Suppressor macrophage treated with lipopolysaccharide for 1 hour (primary cell): ENCODE measurements around the gene PDE6G.
"Not testable (repeated sequence)": the region's sequence is repeated elsewhere in the genome, so short reads cannot be mapped to it uniquely, and the experiment has no call there.

Experiments
- DNase-seq, 3 donors: peaks; one replicate each; pipeline ENCODE4 v3.0.0-alpha.2; 2020 to 2022

PDE6G gene

DNA sequence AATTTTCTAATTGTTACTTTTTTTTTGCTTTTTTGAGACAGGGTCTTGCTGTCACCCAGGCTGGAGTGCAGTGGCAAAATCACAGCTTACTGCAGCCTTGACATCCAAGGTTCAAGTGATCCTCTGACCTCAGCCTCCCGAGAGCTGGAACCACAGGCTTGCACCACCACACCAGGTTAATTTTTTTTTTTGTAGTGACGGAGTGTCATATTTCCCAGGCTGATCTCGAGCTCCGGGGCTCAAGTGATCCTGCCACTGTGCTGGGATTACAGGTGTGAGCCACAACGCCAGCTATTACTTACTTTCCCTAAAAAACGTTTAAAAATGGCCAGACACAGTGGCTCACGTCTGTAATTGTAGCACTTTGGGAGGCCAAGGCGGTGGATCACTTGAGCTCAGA lies 26.1 kb downstream of the PDE6G start:
- DNase-seq = no peak

DNA sequence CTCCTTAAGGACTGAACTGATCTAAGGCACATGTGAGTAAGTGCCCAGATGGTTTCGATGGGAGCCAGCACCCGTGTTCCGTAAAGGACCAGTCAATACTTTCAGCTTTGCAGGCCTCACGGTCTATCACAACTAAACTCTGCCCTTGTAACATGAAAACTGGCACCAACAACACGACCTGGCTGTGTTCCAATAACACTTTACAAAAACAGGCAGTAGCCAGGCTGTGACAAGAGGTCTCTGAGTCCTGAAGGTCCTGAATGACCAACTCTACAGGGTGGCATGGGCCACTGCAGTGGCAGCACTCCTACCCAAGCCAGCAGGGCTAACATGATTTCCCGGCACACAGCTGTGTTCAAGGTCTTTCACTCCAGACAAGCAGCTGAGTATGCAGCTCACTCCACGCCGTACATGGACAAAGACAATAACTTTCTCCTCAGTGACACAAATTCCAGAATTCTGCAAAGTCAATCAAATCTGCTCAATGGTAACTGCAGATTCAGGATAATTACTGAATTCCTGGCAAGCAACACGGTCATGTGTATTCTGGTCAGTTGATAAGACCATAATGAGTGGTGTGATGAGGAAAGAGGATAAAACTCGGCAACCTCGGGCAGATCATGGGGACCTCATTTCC lies 34.7 kb downstream of the PDE6G start:
- no peak for DNase-seq

DNA sequence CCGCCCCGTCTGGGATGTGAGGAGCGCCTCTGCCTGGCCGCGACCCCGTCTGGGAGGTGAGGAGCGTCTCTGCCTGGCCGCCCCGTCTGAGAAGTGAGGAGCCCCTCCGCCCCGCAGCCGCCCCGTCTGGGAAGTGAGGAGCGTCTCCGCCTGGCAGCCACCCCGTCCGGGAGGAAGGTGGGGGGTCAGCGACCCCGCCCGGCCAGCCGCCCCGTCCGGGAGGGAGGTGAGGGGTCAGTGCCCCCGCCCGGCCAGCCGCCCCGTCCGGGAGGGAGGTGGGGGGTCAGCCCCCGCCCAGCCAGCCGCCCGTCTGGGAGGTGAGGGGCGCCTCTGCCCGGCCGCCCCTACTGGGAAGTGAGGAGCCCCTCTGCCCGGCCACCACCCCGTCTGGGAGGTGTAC lies 38.0 kb downstream of the PDE6G start:
- not testable (repeated sequence) for DNase-seq

DNA sequence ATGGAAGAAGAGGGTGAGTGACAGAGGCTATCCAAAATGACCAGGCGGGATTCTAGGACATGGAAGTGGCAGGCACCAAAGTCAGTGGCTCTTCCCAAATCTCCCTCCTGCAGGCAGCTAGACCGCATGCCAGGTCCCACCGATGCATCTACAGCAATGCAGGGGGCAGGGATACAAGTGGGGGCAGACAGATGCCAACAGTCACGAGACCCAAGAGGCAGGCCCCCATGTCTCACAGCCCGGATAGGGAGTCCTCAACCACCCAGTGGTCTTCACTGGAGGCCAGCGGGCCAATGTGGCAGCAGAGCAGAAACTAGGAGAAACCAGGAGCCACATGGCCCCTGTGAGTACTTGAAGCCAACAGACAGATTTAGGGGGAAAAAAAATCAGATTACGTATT lies 39.5 kb downstream of the PDE6G start:
- no peak for DNase-seq

DNA sequence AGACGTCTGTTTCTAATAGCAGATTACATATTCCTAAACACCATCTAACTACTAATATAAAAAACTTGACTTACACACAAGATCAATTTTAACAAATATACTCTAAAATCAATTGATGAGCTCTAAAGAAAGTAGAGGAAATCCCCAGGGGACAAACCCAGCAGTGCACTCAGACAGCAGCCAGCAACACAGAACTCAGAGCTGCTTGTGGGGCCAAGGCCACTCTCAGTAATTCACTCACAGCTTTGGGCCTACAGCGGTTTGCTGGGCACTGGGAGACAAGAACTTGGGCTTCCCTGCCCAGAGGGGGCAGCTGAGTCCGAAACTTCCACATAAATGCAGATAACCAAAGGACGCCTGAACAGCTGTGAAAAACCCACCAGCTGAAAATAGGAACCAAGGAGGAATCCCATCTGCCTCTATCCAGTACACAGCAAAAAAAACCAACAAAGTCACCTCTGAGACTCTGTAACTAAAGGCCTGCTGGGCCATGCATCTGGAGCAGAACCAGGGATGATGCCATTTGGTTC lies 40.9 kb downstream of the PDE6G start:
- no peak for DNase-seq

DNA sequence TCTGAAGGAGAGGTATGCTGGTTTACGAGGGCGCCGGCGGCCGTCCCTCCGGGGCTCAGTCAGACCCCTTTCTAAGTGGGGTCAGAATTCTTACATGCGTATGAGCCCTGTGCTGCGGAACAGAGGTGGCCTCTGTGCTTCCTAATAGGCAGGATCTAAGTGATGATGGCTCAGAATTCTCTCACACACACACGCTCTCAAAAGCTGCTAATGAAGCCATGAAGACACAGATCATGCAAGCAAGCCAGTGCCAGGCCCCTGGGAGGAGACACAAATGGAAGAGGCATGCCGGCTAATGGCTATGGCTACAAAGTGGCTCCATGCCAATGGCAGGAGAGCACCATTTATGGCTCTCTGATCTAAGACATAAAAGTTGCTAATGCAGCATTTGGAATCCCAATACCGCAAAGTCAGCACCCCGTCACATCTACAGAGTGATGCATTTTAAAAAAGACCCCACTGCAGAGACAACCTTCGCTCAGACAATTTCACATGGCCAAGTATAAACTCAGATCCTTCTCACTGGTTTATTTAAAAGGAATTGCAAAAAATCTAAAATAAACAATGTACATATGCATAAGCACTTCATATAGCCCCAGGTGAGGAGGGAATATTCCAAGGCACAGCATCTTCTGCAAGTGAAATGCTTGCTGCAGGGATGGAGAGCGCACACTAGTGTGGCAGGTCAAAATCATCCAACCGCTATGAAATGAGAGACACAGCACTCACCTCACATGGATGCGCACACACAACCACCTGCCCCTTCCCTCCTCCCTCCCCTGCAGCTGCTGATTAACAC lies 44.0 kb downstream of the PDE6G start:
- no peak for DNase-seq

DNA sequence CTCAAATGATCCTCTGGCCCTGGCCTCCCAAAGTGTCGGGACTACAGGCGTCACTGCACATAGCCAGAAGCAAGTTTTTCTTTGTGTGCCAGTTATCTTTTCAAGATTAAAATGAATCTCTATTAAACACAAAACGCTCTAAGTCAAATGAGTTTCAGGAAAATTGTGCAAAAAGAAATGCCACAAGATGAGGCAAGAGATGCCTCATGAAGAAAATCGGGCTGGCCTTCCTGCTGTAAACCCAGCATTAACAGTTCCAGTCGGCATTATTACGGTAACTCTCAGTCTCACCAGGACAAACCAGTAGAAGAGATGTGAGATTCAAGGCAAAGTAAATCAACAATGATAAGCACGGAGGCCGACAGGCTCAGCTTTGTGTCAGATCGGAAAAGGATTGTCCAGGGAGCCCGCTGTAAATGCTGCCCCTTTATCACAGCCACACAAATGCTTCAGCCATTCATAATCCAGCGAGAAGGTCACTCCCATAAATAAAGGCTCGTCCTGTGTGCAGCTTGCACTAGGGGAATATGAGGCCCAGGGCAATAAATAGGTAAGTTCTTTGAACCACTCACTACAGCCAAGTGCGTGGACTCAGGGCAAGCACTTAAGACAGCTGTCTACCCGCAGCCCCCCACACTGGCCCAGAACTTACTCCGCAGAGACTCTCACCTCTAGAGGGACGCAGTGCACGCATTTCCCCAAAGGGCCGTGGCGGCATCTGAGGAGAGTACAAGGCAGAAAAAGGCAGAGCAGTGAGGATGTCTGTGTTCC lies 46.6 kb downstream of the PDE6G start:
- DNase-seq = no peak

DNA sequence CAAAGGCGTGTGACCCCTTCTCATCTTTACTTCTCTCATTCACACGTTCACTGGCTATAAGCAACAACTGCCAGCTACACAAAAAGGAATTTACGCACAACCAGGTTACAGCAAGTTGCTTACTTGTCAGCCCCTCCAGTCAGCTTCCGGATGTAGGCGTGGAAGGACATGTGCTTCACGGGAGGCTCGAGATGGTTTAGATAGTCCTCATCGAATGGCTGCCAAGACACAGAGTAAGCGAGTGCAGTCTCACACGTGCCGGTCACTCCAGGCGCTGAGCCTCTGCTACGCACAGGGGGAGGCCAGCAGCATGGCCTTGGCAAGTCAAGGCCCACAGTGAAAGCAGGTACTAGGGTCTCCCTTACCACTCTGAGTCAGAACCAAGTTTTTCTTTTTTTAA lies 47.7 kb downstream of the PDE6G start:
- no peak for DNase-seq

DNA sequence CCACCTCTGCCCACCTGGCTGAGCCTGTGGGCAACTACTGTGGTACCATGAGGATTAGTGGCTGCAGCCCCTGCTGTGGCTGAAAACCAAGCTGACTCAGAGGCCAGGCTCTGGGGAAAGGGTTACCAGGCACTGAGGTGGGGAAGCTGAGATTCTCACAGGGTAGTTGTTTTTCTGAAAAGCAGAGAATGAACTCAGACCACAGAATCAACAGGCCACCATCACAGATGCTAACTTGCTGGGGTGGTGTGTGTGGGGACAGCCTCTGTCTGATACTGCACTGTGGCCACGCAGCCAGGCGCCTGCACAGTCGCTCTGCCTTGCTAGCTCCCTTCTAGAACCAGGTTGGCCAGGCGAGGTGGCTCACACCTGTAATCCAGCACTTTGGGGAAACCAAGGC lies 48.3 kb downstream of the PDE6G start:
- DNase-seq = no peak

DNA sequence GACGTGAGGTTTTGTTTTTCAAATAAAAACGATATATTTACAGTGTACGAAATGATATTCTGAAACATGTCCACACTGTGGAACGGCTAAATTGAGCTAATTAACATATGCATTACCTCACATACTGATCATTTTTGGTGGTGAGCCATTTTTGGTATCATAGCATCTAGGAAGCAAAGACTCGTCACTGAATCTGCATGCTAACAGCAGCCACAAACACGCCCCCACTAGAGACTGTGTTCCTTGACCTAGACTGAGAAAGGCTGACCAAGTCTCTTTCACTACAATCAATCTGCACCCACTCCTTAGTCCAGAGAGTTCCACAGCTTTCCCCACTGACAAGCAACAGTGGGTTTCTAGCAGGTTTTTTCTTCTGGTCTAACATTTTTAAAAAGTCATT lies 48.9 kb downstream of the PDE6G start:
- DNase-seq = no peak

DNA sequence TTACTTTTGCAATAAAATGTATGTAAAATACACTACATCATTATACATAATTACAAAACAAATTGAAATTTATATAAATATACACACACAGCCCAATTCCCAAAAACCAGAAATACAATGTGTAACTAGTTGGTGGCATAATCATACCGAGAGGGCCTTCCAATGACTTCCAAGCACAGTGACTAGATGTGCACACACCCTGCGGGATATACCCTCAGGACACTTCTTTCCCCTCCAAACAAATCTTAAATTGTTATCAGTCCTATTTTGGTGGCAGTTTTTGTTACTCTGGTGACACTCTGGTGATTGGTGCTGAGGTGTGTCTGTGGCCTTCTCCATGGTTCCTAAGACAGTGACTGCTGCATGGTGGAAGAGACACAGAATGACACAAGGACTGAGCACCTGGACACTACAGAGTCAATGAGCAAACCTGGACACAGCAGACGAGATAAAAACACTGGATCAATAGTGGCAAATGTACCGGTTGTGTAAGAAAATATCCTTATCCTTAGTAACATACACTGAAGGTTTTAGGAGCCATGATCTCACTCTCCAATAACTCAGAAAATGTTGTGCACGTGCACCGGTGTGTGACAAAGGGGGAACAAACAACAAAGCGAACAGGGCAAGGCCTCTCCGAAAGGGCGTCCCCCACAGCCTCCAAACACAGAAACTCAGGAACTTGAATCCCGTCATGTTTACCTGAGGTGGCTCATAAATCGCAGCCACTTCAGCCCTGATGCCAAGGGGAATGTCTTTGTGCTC lies 52.3 kb downstream of the PDE6G start:
- DNase-seq = no peak

DNA sequence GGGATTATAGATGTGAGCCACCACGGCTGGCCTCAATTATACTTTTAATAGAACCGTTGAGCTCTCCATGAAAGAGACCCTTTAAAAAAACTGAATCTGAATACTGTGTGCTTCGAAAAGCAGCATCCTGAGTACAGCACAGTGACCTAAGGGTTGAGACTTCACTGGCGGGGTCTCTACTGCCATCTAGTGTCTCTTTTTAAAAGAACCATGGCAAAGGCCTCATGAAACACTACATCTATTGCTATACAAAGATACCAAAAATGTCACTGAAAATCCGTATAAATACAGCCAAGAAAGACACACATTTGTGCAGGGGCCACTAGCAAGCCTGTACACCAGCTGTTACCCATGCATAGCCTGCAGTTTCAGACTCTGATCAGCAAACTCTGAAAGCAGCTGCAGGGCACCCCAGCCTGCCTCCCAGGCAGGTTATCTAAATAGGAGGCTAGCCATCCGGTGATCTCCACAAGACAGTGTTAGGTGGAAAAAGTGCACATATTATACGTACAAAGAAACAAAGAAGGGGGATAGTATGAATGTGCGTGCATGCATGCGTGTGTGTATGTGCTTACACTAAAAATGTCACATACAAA lies 54.7 kb downstream of the PDE6G start:
- peak; percentile 68 to 78 (median 74) for DNase-seq
